HG03520 (cell line): ENCODE results near the gene MYLK3.

ENCODE experiments used
- ATAC-seq: cut with Tn5 transposase; IDR thresholded peaks from one replicate; pipeline ENCODE4 v1.9.1; 2021; ENCODE audit warnings: mild to moderate bottlenecking, moderate library complexity; ENCODE audit not compliant: unreplicated experiment

MYLK3 gene

GRCh38 chr16:46728806-46729205 is 19.3 kb downstream of the MYLK3 start:
- ATAC-seq: no peak

GRCh38 chr16:46727630-46728029 is 20.5 kb downstream of the MYLK3 start:
- ATAC-seq: no peak

GRCh38 chr16:46727184-46727583 is 21.0 kb downstream of the MYLK3 start:
- no peak for ATAC-seq

- no peak for ATAC-seq
These were observed 26.3 kb downstream of the MYLK3 start for GRCh38 chr16:46721885-46722284.

GRCh38 chr16:46720619-46721018 is 27.5 kb downstream of the MYLK3 start:
- no peak for ATAC-seq

GRCh38 chr16:46719528-46719927 is 28.6 kb downstream of the MYLK3 start:
- ATAC-seq: no peak

GRCh38 chr16:46718214-46718613 is 29.9 kb downstream of the MYLK3 start:
- ATAC-seq: no peak

- ATAC-seq: no peak
These were observed 30.5 kb downstream of the MYLK3 start for GRCh38 chr16:46717692-46718091.

GRCh38 chr16:46715769-46716305 is 32.3 kb downstream of the MYLK3 start:
- ATAC-seq: no peak

- ATAC-seq: no peak
These were observed 33.1 kb downstream of the MYLK3 start for GRCh38 chr16:46714797-46715591.

GRCh38 chr16:46713634-46714033 is 34.5 kb downstream of the MYLK3 start:
- ATAC-seq: no peak

GRCh38 chr16:46712911-46713310 is 35.2 kb downstream of the MYLK3 start:
- no peak for ATAC-seq

GRCh38 chr16:46711106-46712058 is 36.8 kb downstream of the MYLK3 start:
- ATAC-seq: no peak

GRCh38 chr16:46709469-46710005 is 38.6 kb downstream of the MYLK3 start:
- ATAC-seq: no peak

GRCh38 chr16:46706642-46707041 is 41.5 kb downstream of the MYLK3 start:
- no peak for ATAC-seq

GRCh38 chr16:46702030-46702429 is 46.1 kb downstream of the MYLK3 start:
- no peak for ATAC-seq

GRCh38 chr16:46701615-46702014 is 46.5 kb downstream of the MYLK3 start:
- ATAC-seq: no peak

GRCh38 chr16:46700048-46700447 is 48.1 kb downstream of the MYLK3 start:
- ATAC-seq: no peak

GRCh38 chr16:46696957-46697356 is 51.2 kb downstream of the MYLK3 start:
- no peak for ATAC-seq

GRCh38 chr16:46695937-46696336 is 52.2 kb downstream of the MYLK3 start:
- no peak for ATAC-seq

GRCh38 chr16:46693598-46693997 is 54.5 kb downstream of the MYLK3 start:
- no peak for ATAC-seq
